HG03025 (cell line): ENCODE data around the gene TMEM8B.

Experiments
- ATAC-seq: cut with Tn5 transposase; IDR thresholded peaks from one replicate; pipeline ENCODE4 v1.9.1; 2021; ENCODE audit warnings: mild to moderate bottlenecking, moderate library complexity; ENCODE audit not compliant: unreplicated experiment, low FRiP score

The TMEM8B gene

GRCh38 chr9:35829084-35829763 is at the start of gene TMEM8B:
Gene TMEM8B, plus strand, starts transcription at chr9:35829228. Its CDS starts 220 bp downstream, at chr9:35829448.
- peak; percentile 63 for ATAC-seq

- ATAC-seq = no peak
Observed at GRCh38 chr9:35781066-35781465, 48.0 kb upstream of the TMEM8B start.

- no peak for ATAC-seq
Observed at GRCh38 chr9:35783418-35783817, 45.6 kb upstream of the TMEM8B start.

- ATAC-seq = no peak
Observed at GRCh38 chr9:35789541-35789940, 39.5 kb upstream of the TMEM8B start.

- no peak for ATAC-seq
Observed at GRCh38 chr9:35790025-35790384, 39.0 kb upstream of the TMEM8B start.

GRCh38 chr9:35790385-35791296 is 38.4 kb upstream of the TMEM8B start:
- no peak for ATAC-seq

GRCh38 chr9:35791297-35791921 is 37.6 kb upstream of the TMEM8B start, which contains the start of gene NPR2:
Gene NPR2, plus strand, starts transcription at chr9:35791591. Its CDS starts 818 bp downstream, at chr9:35792409.
- no peak for ATAC-seq

GRCh38 chr9:35792024-35792813 is 36.8 kb upstream of the TMEM8B start:
- ATAC-seq = no peak

- ATAC-seq = no peak
Observed at GRCh38 chr9:35792826-35793225, 36.2 kb upstream of the TMEM8B start.

- ATAC-seq = no peak
Observed at GRCh38 chr9:35793461-35793860, 35.6 kb upstream of the TMEM8B start.

GRCh38 chr9:35795695-35796094 is 33.3 kb upstream of the TMEM8B start:
- ATAC-seq = no peak

- ATAC-seq = no peak
Observed at GRCh38 chr9:35797311-35798109, 31.5 kb upstream of the TMEM8B start.

- ATAC-seq = no peak
Observed at GRCh38 chr9:35798658-35799374, 30.2 kb upstream of the TMEM8B start.

- no peak for ATAC-seq
Observed at GRCh38 chr9:35800530-35800929, 28.5 kb upstream of the TMEM8B start.

- no peak for ATAC-seq
Observed at GRCh38 chr9:35801328-35802128, 27.5 kb upstream of the TMEM8B start.

- no peak for ATAC-seq
Observed at GRCh38 chr9:35806101-35806500, 22.9 kb upstream of the TMEM8B start.

GRCh38 chr9:35808433-35808832 is 20.6 kb upstream of the TMEM8B start:
- no peak for ATAC-seq

GRCh38 chr9:35810122-35810521 is 18.9 kb upstream of the TMEM8B start:
- no peak for ATAC-seq
